Measurements from ENCODE around the gene LAMC2. TPM values are rescaled to one million over a fixed set of nuclear protein-coding genes. Genes with fewer than 3 reads are reported as not detected.
A peak's percentile ranks its signal among the peaks of the same experiment; 100 is the strongest.

LAMC2 gene
- polyA plus RNA-seq, 4 donors, result 2.4 to 70.6 (median 6.2) TPM

DNA sequence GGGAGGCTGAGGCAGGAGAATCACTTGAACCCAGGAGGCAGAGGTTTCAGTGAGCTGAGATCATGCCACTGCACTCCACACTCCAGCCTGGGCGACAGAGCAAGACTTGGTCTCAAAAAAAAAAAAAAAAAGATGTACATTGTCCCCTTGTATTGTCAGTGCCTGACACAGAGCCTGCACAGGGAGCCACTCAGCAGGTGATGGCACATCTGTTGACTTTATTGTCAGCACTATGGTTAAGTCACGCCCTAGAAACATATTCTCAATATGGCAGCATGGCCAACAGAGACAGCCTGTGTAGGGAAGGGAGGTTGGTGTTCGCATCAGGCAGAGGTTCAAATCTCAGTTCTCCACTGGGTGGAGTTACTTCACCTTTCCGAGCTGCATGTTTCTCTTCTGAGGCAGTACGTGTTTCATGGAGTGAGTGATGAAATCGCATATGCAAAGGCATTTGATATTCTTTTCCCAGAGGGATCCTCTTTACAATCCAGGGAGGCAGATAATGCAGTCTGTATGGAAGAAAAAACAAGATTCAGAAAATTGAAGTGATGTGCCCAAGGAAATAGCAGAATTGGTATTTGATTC, 20.6 kb downstream of the LAMC2 start:
- no peak for FAIRE-seq
- peaks cover 0 to 13% (median 0%) of the 10 kb centered on the region in 3 donors for H3K36me3 ChIP-seq (ENCODE audit: control insufficient read depth in 3 of 3, insufficient read depth in 2 of 3, low read depth in 1 of 3, low read length in 3 of 3)
- no peaks in the 10 kb centered on the region for H3K4me1 ChIP-seq (ENCODE audit: control insufficient read depth in 3 of 3, insufficient read depth in 2 of 3, low read depth in 1 of 3, low read length in 2 of 3)
- no peak for DNase-seq
- no peaks in the 10 kb centered on the region for H3K9me3 ChIP-seq (ENCODE audit: control insufficient read depth in 2 of 2, insufficient read depth in 1 of 2, low read depth in 1 of 2, low read length in 1 of 2)
- no peak overlapping the region for H3K4me3 ChIP-seq (ENCODE audit: low read depth in 1 of 3, low read length in 3 of 3)
- no peak overlapping the region for H3K27ac ChIP-seq (ENCODE audit: low read depth in 1 of 3, low read length in 2 of 3)
- 84 to 94% (median 86%) methylated on average over 6 of the region's 6 CpGs for WGBS, 3 donors
- H3K27me3 ChIP-seq (ENCODE audit: control insufficient read depth in 3 of 3, insufficient read depth in 3 of 3, low read length in 3 of 3), result no peaks in the 10 kb centered on the region

GRCh38 chr1:183209533-183210158, 23.6 kb downstream of the LAMC2 start:
- FAIRE-seq, result no peak
- no peak overlapping the region for H3K4me3 ChIP-seq (ENCODE audit: low read depth in 1 of 3, low read length in 3 of 3)

DNA sequence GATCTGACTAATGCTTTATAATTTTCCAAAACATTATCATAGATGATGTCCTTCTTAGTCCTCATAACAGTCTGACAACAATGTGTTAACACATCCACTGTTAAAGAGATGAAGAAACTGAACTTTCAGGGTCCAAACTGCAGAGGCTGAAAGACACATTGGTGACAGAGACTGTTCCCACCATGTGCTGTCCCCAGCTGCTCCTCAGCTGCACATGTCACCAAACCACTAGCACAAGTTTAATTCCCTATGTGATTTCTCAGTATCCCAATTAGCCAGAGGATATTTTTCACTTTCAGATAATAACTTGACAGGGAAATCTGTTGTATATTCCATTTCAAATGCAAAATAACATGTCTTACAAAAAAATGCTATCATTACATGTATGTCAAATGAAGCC, 24.6 kb downstream of the LAMC2 start:
- Histone ChIP-seq H3K4me3 (ENCODE audit: low read depth in 1 of 3, low read length in 3 of 3) (no peak overlapping the region), H3K36me3 (ENCODE audit: control insufficient read depth in 3 of 3, insufficient read depth in 2 of 3, low read depth in 1 of 3, low read length in 3 of 3) (peaks cover 0 to 23% (median 0%) of the 10 kb centered on the region in 3 donors), H3K9me3 (ENCODE audit: control insufficient read depth in 2 of 2, insufficient read depth in 1 of 2, low read depth in 1 of 2, low read length in 1 of 2) (no peaks in the 10 kb centered on the region), H3K27me3 (ENCODE audit: control insufficient read depth in 3 of 3, insufficient read depth in 3 of 3, low read length in 3 of 3) (no peaks in the 10 kb centered on the region), H3K4me1 (ENCODE audit: control insufficient read depth in 3 of 3, insufficient read depth in 2 of 3, low read depth in 1 of 3, low read length in 2 of 3) (no peaks in the 10 kb centered on the region), H3K27ac (ENCODE audit: low read depth in 1 of 3, low read length in 2 of 3) (no peak overlapping the region)
- no peak for FAIRE-seq
- DNase-seq, result no peak

More at GRCh38 chr1:183209533-183210158, 23.6 kb downstream of the LAMC2 start:
- Histone ChIP-seq H3K36me3 (ENCODE audit: control insufficient read depth in 3 of 3, insufficient read depth in 2 of 3, low read depth in 1 of 3, low read length in 3 of 3) (peaks cover 0 to 18% (median 0%) of the 10 kb centered on the region in 3 donors), H3K4me1 (ENCODE audit: control insufficient read depth in 3 of 3, insufficient read depth in 2 of 3, low read depth in 1 of 3, low read length in 2 of 3) (no peaks in the 10 kb centered on the region), H3K9me3 (ENCODE audit: control insufficient read depth in 2 of 2, insufficient read depth in 1 of 2, low read depth in 1 of 2, low read length in 1 of 2) (no peaks in the 10 kb centered on the region), H3K27me3 (ENCODE audit: control insufficient read depth in 3 of 3, insufficient read depth in 3 of 3, low read length in 3 of 3) (no peaks in the 10 kb centered on the region), H3K27ac (ENCODE audit: low read depth in 1 of 3, low read length in 2 of 3) (no peak overlapping the region)
- DNase-seq, result peak; percentile 21 to 48

DNA sequence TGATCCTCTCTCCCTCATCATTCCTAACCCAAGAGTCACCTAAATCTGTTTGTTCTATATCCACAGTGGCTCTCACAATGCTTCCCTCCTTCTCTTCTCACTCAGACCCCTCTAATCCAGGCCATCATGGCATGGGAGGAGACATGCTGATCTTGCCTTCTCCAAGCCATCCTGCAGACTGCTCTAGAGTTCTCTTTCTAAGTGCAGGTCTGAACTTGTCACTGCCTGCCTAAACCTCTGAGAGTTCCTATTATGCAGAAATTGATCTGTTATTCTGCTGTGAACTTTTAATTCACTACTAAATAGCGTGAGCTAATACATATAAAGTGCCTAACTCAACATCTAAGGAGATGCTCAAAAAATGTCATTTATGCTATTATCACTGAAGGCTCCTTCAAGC, 26.8 kb downstream of the LAMC2 start:
- H3K4me3 ChIP-seq (ENCODE audit: low read depth in 1 of 3, low read length in 3 of 3), result no peak overlapping the region
- no peak overlapping the region for H3K27ac ChIP-seq (ENCODE audit: low read depth in 1 of 3, low read length in 2 of 3)
- no peaks in the 10 kb centered on the region for H3K27me3 ChIP-seq (ENCODE audit: control insufficient read depth in 3 of 3, insufficient read depth in 3 of 3, low read length in 3 of 3)
- no peaks in the 10 kb centered on the region for H3K4me1 ChIP-seq (ENCODE audit: control insufficient read depth in 3 of 3, insufficient read depth in 2 of 3, low read depth in 1 of 3, low read length in 2 of 3)
- peaks cover 0 to 29% (median 0%) of the 10 kb centered on the region in 3 donors for H3K36me3 ChIP-seq (ENCODE audit: control insufficient read depth in 3 of 3, insufficient read depth in 2 of 3, low read depth in 1 of 3, low read length in 3 of 3)
- DNase-seq, result no peak
- no peak for FAIRE-seq
- 83 to 94% (median 93%) methylated on average over 1 of the region's 1 CpG for WGBS, 3 donors
- no peaks in the 10 kb centered on the region for H3K9me3 ChIP-seq (ENCODE audit: control insufficient read depth in 2 of 2, insufficient read depth in 1 of 2, low read depth in 1 of 2, low read length in 1 of 2)

- H3K4me3 ChIP-seq (ENCODE audit: low read depth in 1 of 3, low read length in 3 of 3), result no peak overlapping the region
- 88 to 91% (median 90%) methylated on average over 5 of the region's 5 CpGs for WGBS, 3 donors
- no peak overlapping the region for H3K27ac ChIP-seq (ENCODE audit: low read depth in 1 of 3, low read length in 2 of 3)
- peaks cover 0 to 36% (median 0%) of the 10 kb centered on the region in 3 donors for H3K36me3 ChIP-seq (ENCODE audit: control insufficient read depth in 3 of 3, insufficient read depth in 2 of 3, low read depth in 1 of 3, low read length in 3 of 3)
- DNase-seq, result no peak
- no peaks in the 10 kb centered on the region for H3K27me3 ChIP-seq (ENCODE audit: control insufficient read depth in 3 of 3, insufficient read depth in 3 of 3, low read length in 3 of 3)
- H3K9me3 ChIP-seq (ENCODE audit: control insufficient read depth in 2 of 2, insufficient read depth in 1 of 2, low read depth in 1 of 2, low read length in 1 of 2), result no peaks in the 10 kb centered on the region
- no peak for FAIRE-seq
- peaks cover 0 to 6% (median 0%) of the 10 kb centered on the region in 3 donors for H3K4me1 ChIP-seq (ENCODE audit: control insufficient read depth in 3 of 3, insufficient read depth in 2 of 3, low read depth in 1 of 3, low read length in 2 of 3)
Observed at GRCh38 chr1:183214021-183214970, 28.2 kb downstream of the LAMC2 start.

DNA sequence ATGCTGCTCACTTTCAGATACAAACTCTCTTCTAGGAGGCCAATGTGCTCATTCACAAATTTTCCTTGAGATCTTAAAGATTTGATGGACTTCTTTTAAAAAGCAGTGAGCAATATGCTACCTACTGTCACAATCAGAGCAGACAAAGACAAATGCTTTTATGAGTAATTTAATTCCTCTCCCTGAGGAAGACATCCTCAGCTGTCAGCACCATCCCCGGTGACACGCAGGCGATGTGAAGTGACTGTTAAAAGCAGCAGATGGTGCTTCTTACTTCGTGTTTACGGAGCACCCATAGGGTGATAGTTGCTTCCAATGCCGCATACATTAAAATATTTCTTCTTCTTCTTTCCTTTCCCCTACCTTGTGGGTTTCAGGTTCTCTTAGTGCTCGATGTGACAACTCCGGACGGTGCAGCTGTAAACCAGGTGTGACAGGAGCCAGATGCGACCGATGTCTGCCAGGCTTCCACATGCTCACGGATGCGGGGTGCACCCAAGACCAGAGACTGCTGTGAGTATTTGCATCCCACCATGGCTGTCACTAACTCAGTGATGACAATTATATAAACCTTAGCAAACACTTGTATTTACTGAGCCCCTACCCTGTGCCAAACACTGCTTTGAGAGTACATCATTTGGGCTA, 29.1 kb downstream of the LAMC2 start:
- Histone ChIP-seq H3K4me3 (ENCODE audit: low read depth in 1 of 3, low read length in 3 of 3) (no peak overlapping the region), H3K27me3 (ENCODE audit: control insufficient read depth in 3 of 3, insufficient read depth in 3 of 3, low read length in 3 of 3) (no peaks in the 10 kb centered on the region), H3K36me3 (ENCODE audit: control insufficient read depth in 3 of 3, insufficient read depth in 2 of 3, low read depth in 1 of 3, low read length in 3 of 3) (peaks cover 0 to 39% (median 0%) of the 10 kb centered on the region in 3 donors), H3K4me1 (ENCODE audit: control insufficient read depth in 3 of 3, insufficient read depth in 2 of 3, low read depth in 1 of 3, low read length in 2 of 3) (peaks cover 0 to 6% (median 0%) of the 10 kb centered on the region in 3 donors), H3K9me3 (ENCODE audit: control insufficient read depth in 2 of 2, insufficient read depth in 1 of 2, low read depth in 1 of 2, low read length in 1 of 2) (no peaks in the 10 kb centered on the region), H3K27ac (ENCODE audit: low read depth in 1 of 3, low read length in 2 of 3) (no peak overlapping the region)
- 81 to 89% (median 87%) methylated on average over 13 of the region's 13 CpGs for WGBS, 3 donors
- FAIRE-seq (no peak), DNase-seq (no peak)

DNA sequence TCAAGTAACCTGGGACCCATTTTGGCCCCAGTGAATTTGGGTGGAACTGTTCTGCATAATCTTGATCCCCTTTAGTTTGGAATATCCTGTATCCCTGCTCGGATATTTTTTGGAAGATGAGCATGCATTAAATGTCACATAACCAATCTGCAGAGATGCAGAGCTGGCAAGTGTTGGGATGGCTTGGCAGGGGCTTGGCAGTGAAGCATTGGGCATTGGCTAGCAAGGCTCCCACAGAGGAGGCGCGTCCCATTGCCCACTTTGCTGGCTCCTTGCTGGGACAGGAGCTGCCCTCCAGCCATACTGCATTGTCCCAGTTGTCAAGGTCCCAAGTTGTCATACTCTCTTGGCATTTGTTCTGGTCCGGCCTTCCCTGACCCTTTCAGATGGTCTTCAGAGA, 29.9 kb downstream of the LAMC2 start:
- H3K4me1 ChIP-seq (ENCODE audit: control insufficient read depth in 3 of 3, insufficient read depth in 2 of 3, low read depth in 1 of 3, low read length in 2 of 3), result peaks cover 0 to 6% (median 0%) of the 10 kb centered on the region in 3 donors
- FAIRE-seq, result no peak
- 86 to 97% (median 96%) methylated on average over 4 of the region's 4 CpGs for WGBS, 3 donors
- H3K27me3 ChIP-seq (ENCODE audit: control insufficient read depth in 3 of 3, insufficient read depth in 3 of 3, low read length in 3 of 3), result no peaks in the 10 kb centered on the region
- H3K27ac ChIP-seq (ENCODE audit: low read depth in 1 of 3, low read length in 2 of 3), result no peak overlapping the region
- DNase-seq, result no peak
- no peaks in the 10 kb centered on the region for H3K9me3 ChIP-seq (ENCODE audit: control insufficient read depth in 2 of 2, insufficient read depth in 1 of 2, low read depth in 1 of 2, low read length in 1 of 2)
- H3K36me3 ChIP-seq (ENCODE audit: control insufficient read depth in 3 of 3, insufficient read depth in 2 of 3, low read depth in 1 of 3, low read length in 3 of 3), result peaks cover 0 to 43% (median 0%) of the 10 kb centered on the region in 3 donors
- no peak overlapping the region for H3K4me3 ChIP-seq (ENCODE audit: low read depth in 1 of 3, low read length in 3 of 3)

GRCh38 chr1:183218027-183218618, 32.1 kb downstream of the LAMC2 start:
- H3K27ac ChIP-seq (ENCODE audit: low read depth in 1 of 3, low read length in 2 of 3), result peak overlapping the region in 2 of 3 donors; percentile 39 to 61
- H3K4me3 ChIP-seq (ENCODE audit: low read depth in 1 of 3, low read length in 3 of 3), result no peak overlapping the region
- H3K36me3 ChIP-seq (ENCODE audit: control insufficient read depth in 3 of 3, insufficient read depth in 2 of 3, low read depth in 1 of 3, low read length in 3 of 3), result peaks cover 0 to 42% (median 0%) of the 10 kb centered on the region in 3 donors
- DNase-seq (no peak), FAIRE-seq (no peak)
- H3K4me1 ChIP-seq (ENCODE audit: control insufficient read depth in 3 of 3, insufficient read depth in 2 of 3, low read depth in 1 of 3, low read length in 2 of 3), result peaks cover 0 to 6% (median 0%) of the 10 kb centered on the region in 3 donors
- 63 to 76% (median 71%) methylated on average over 14 of the region's 14 CpGs for WGBS, 3 donors
- no peaks in the 10 kb centered on the region for H3K27me3 ChIP-seq (ENCODE audit: control insufficient read depth in 3 of 3, insufficient read depth in 3 of 3, low read length in 3 of 3)
- no peaks in the 10 kb centered on the region for H3K9me3 ChIP-seq (ENCODE audit: control insufficient read depth in 2 of 2, insufficient read depth in 1 of 2, low read depth in 1 of 2, low read length in 1 of 2)

All from small intestine (tissue), 7 donors.